ENCODE results near the gene LCP1.

LCP1 gene

GRCh38 chr13:46211116-46211482 lies 29.1 kb upstream of the LCP1 start:
- TF ChIP-seq POLR2AphosphoS5 (IDR thresholded peaks at IDR 0.05; ENCODE audit: low read depth, low read length) (no peak), REST (IDR thresholded peaks at IDR 0.05; ENCODE audit: insufficient read depth in 1 of 2, low read depth in 2 of 2, low read length in 2 of 2) (no peak), TAF1 (IDR thresholded peaks at IDR 0.05; ENCODE audit: borderline replicate concordance, insufficient read depth, low read length) (no peak), FOXP2 (optimal IDR thresholded peaks at IDR 0.05; ENCODE audit: borderline replicate concordance, extremely low read depth, extremely low read length, insufficient read depth) (no peak), SIN3A (IDR thresholded peaks at IDR 0.05; ENCODE audit: borderline replicate concordance, insufficient read depth, low read length) (no peak)

GRCh38 chr13:46210362-46211083 lies 28.5 kb upstream of the LCP1 start:
- TF ChIP-seq REST (IDR thresholded peaks at IDR 0.05; ENCODE audit: insufficient read depth in 1 of 2, low read depth in 2 of 2, low read length in 2 of 2) = no peak
- no peak for TF ChIP-seq TAF1 (IDR thresholded peaks at IDR 0.05; ENCODE audit: borderline replicate concordance, insufficient read depth, low read length)
- TF ChIP-seq FOXP2 (optimal IDR thresholded peaks at IDR 0.05; ENCODE audit: borderline replicate concordance, extremely low read depth, extremely low read length, insufficient read depth) = no peak
- no peak for TF ChIP-seq SIN3A (IDR thresholded peaks at IDR 0.05; ENCODE audit: borderline replicate concordance, insufficient read depth, low read length)
- TF ChIP-seq POLR2AphosphoS5 (IDR thresholded peaks at IDR 0.05; ENCODE audit: low read depth, low read length) = no peak

- no peak for TF ChIP-seq TAF1 (IDR thresholded peaks at IDR 0.05; ENCODE audit: borderline replicate concordance, insufficient read depth, low read length)
- no peak for TF ChIP-seq REST (IDR thresholded peaks at IDR 0.05; ENCODE audit: insufficient read depth in 1 of 2, low read depth in 2 of 2, low read length in 2 of 2)
- no peak for TF ChIP-seq POLR2AphosphoS5 (IDR thresholded peaks at IDR 0.05; ENCODE audit: low read depth, low read length)
Measured at GRCh38 chr13:46207828-46208227, 25.9 kb upstream of the LCP1 start.

- TF ChIP-seq REST (IDR thresholded peaks at IDR 0.05; ENCODE audit: insufficient read depth in 1 of 2, low read depth in 2 of 2, low read length in 2 of 2) (no peak), TAF1 (IDR thresholded peaks at IDR 0.05; ENCODE audit: borderline replicate concordance, insufficient read depth, low read length) (no peak), FOXP2 (optimal IDR thresholded peaks at IDR 0.05; ENCODE audit: borderline replicate concordance, extremely low read depth, extremely low read length, insufficient read depth) (no peak), SIN3A (IDR thresholded peaks at IDR 0.05; ENCODE audit: borderline replicate concordance, insufficient read depth, low read length) (no peak), POLR2AphosphoS5 (IDR thresholded peaks at IDR 0.05; ENCODE audit: low read depth, low read length) (no peak)
Measured at GRCh38 chr13:46206143-46206542, 24.2 kb upstream of the LCP1 start.

- TF ChIP-seq REST (IDR thresholded peaks at IDR 0.05; ENCODE audit: insufficient read depth in 1 of 2, low read depth in 2 of 2, low read length in 2 of 2) (no peak), POLR2AphosphoS5 (IDR thresholded peaks at IDR 0.05; ENCODE audit: low read depth, low read length) (no peak), SIN3A (IDR thresholded peaks at IDR 0.05; ENCODE audit: borderline replicate concordance, insufficient read depth, low read length) (no peak), TAF1 (IDR thresholded peaks at IDR 0.05; ENCODE audit: borderline replicate concordance, insufficient read depth, low read length) (no peak), FOXP2 (optimal IDR thresholded peaks at IDR 0.05; ENCODE audit: borderline replicate concordance, extremely low read depth, extremely low read length, insufficient read depth) (no peak)
Measured at GRCh38 chr13:46202966-46203365, 21.0 kb upstream of the LCP1 start.
